SK-N-SH treated with all-trans-retinoic acid at 6 μM for 48 hours (cell line): ENCODE measurements around the gene MEG3.

Experiments
- ARNTL ChIP-seq: fragments of 450-650 bp; formaldehyde crosslinking; IDR thresholded peaks from 2 replicates; pipeline ENCODE4 v1.5.0; 2020; ENCODE audit warnings: low read depth, mild to moderate bottlenecking, moderate library complexity, borderline replicate concordance
- CREB5 ChIP-seq: fragments of 250-450 bp; sonication (Bioruptor Pico); IDR thresholded peaks from 2 replicates; pipeline ENCODE4 v1.5.1; 2020; ENCODE audit warnings: low read depth, mild to moderate bottlenecking, moderate library complexity
- CSDC2 ChIP-seq: fragments of 250-450 bp; sonication (Bioruptor Pico); IDR thresholded peaks from 2 replicates; pipeline ENCODE4 v1.5.0; 2020; ENCODE audit warnings: mild to moderate bottlenecking, moderate library complexity
- GLIS3 ChIP-seq: fragments of 250-450 bp; sonication (Bioruptor Pico); IDR thresholded peaks from 2 replicates; pipeline ENCODE4 v1.5.0; 2020; ENCODE audit warnings: mild to moderate bottlenecking, moderate library complexity
- OSR1 ChIP-seq: fragments of 250-450 bp; sonication (Bioruptor Pico); IDR thresholded peaks from 2 replicates; pipeline ENCODE4 v1.8.0; 2022; ENCODE audit warnings: moderate library complexity, mild to moderate bottlenecking, inconsistent platforms
- PATZ1 ChIP-seq: fragments of 250-450 bp; sonication (Bioruptor Pico); IDR thresholded peaks from 2 replicates; pipeline ENCODE4 v1.8.0; 2020; ENCODE audit warnings: mild to moderate bottlenecking, moderate library complexity, borderline replicate concordance
- RARB ChIP-seq: fragments of 250-450 bp; sonication (Bioruptor Pico); IDR thresholded peaks from 2 replicates; pipeline ENCODE4 v1.8.0; 2021; ENCODE audit warnings: mild to moderate bottlenecking, moderate library complexity
- TCF4 ChIP-seq: fragments of 250-450 bp; sonication (Bioruptor Pico); IDR thresholded peaks from 2 replicates; pipeline ENCODE4 v1.8.0; 2021; ENCODE audit warnings: mild to moderate bottlenecking, moderate library complexity, borderline replicate concordance
- TOX ChIP-seq: fragments of 250-450 bp; sonication (Bioruptor Pico); IDR thresholded peaks from 2 replicates; pipeline ENCODE4 v1.8.0; 2021; ENCODE audit warnings: mild to moderate bottlenecking, moderate library complexity, borderline replicate concordance
- ZNF70 ChIP-seq: fragments of 450-650 bp; formaldehyde crosslinking; IDR thresholded peaks from 2 replicates; pipeline ENCODE4 v1.5.0; 2020; ENCODE audit warnings: mild to moderate bottlenecking, moderate library complexity

GRCh38 chr14:100902295-100903133 is 76.6 kb downstream of the MEG3 start:
- TF ChIP-seq ARNTL (CRISPR knock-in tag) (no peak), GLIS3 (CRISPR knock-in tag) (no peak), CSDC2 (CRISPR knock-in tag) (no peak), OSR1 (CRISPR knock-in tag) (no peak), RARB (CRISPR knock-in tag) (no peak), PATZ1 (no peak), CREB5 (CRISPR knock-in tag) (no peak), TOX (no peak), TCF4 (CRISPR knock-in tag) (no peak), ZNF70 (CRISPR knock-in tag) (no peak)
